ENCODE measurements around the gene EPAS1.

- no peak for TF ChIP-seq POLR2A (IDR thresholded peaks at IDR 0.05; ENCODE audit: low read length)
- TF ChIP-seq GATA1 (IDR thresholded peaks at IDR 0.05; ENCODE audit: low read depth, low read length), result no peak
Measured at GRCh38 chr2:46263347-46263746, 33.9 kb upstream of the EPAS1 start.

Data from erythroblast (primary cell).